ENCODE results near the gene VSIG8. TPM values are rescaled to one million over a fixed set of nuclear protein-coding genes. Genes with fewer than 3 reads are reported as not detected.

The VSIG8 gene
- total and polyA plus RNA-seq, 9 of the 15 experiments (the other 6 are each of a cell fraction or from before 2014, with no cell fraction given) = not detected

DNA sequence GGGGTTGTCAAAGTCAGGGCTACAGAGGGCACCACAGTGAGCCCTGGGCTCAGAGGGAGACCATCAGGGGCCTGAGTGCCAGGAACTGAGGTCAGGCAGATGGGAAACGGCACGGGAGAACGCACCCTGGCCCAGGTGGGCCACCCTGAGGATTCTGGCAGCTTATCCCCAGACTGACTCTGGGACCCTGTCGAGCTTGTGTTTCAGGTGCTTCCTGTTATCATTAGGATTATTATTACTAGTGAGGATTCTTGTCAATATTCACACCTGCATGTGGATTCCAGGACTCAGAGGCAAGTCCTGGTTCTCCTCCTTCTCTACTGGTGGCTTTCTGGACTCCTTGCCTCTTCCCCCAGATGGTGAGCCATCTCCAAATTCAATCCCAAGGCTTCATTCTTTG, 15.2 kb downstream of the VSIG8 start:
- no peaks in the 10 kb centered on the region for H4K20me1 ChIP-seq (replicated peaks; ENCODE audit: control insufficient read depth, insufficient read depth, low read length)
- in situ Hi-C loops (cut with MboI) (no loop called here), intact Hi-C loops (cut with micrococcal nuclease) (no loop called here)
- no peaks in the 10 kb centered on the region for H3K79me2 ChIP-seq (ENCODE audit: control insufficient read depth, insufficient read depth, low read length)
- DNase-seq (ENCODE audit: extremely low read depth in 1 of 4, low spot score in 3 of 4) (no peak), FAIRE-seq (no peak), ATAC-seq (no peak)
- no peak overlapping the region for H2AFZ ChIP-seq (ENCODE audit: low read depth, low read length)
- H3K27me3 ChIP-seq (ENCODE audit: control insufficient read depth in 2 of 2, insufficient read depth in 2 of 2, low read length in 2 of 2) = peaks cover 15 to 33% of the 10 kb centered on the region in 2 experiments; a peak in 3 of 5 replicates
- no TSS peak for BruUV-seq (replicated peaks)
- no peaks in the 10 kb centered on the region for H3K9me3 ChIP-seq (replicated peaks; ENCODE audit: control insufficient read depth, insufficient read depth, low read depth, low read length)
- peaks cover 3% of the 10 kb centered on the region for H3K9me1 ChIP-seq (ENCODE audit: control insufficient read depth, insufficient read depth, low read length)
- H3K27ac ChIP-seq (ENCODE audit: extremely low read depth, low read depth, low read length) = no peak overlapping the region
- H3K4me3 ChIP-seq = no peak overlapping the region
- no peak overlapping the region for H3K4me2 ChIP-seq (ENCODE audit: insufficient read depth, low read length)
- ChIA-PET POLR2A (no interaction called here), CTCF (ENCODE audit: low intra/inter-chr PET ratio) (no interaction called here)
- WGBS (ENCODE audit: insufficient coverage, low coverage, missing lambda C conversion rate) = 0% methylated on average over 4 of the region's 4 CpGs
- TF ChIP-seq ZNF174 (CRISPR knock-in tag; IDR thresholded peaks at IDR 0.05) (no peak), FOXA3 (CRISPR knock-in tag; conservative IDR thresholded peaks at IDR 0.05 in 1 of 2, IDR thresholded peaks at IDR 0.05 in 1 of 2) (no peak), ZEB2 (IDR thresholded peaks at IDR 0.05) (no peak), ZNF644 (tag; IDR thresholded peaks at IDR 0.05; ENCODE audit: low read depth) (no peak), NFATC3 (IDR thresholded peaks at IDR 0.05) (no peak), ETV1 (tag; conservative IDR thresholded peaks at IDR 0.05; ENCODE audit: low read depth) (no peak), SMAD1 (IDR thresholded peaks at IDR 0.05; ENCODE audit: low read depth, low read length, partially characterized antibody) (no peak), LCOR (CRISPR knock-in tag; IDR thresholded peaks at IDR 0.05) (no peak), ZNF311 (CRISPR knock-in tag; IDR thresholded peaks at IDR 0.05) (no peak), JUN (IDR thresholded peaks at IDR 0.05; ENCODE audit: borderline replicate concordance, low read depth, low read length) (no peak), JUN (CRISPR knock-in tag; IDR thresholded peaks at IDR 0.05; ENCODE audit: borderline replicate concordance) (no peak), ERF (CRISPR knock-in tag; IDR thresholded peaks at IDR 0.05) (no peak), BACH1 (tag; IDR thresholded peaks at IDR 0.05) (no peak)
- TF ChIP-seq, protein P1, sequence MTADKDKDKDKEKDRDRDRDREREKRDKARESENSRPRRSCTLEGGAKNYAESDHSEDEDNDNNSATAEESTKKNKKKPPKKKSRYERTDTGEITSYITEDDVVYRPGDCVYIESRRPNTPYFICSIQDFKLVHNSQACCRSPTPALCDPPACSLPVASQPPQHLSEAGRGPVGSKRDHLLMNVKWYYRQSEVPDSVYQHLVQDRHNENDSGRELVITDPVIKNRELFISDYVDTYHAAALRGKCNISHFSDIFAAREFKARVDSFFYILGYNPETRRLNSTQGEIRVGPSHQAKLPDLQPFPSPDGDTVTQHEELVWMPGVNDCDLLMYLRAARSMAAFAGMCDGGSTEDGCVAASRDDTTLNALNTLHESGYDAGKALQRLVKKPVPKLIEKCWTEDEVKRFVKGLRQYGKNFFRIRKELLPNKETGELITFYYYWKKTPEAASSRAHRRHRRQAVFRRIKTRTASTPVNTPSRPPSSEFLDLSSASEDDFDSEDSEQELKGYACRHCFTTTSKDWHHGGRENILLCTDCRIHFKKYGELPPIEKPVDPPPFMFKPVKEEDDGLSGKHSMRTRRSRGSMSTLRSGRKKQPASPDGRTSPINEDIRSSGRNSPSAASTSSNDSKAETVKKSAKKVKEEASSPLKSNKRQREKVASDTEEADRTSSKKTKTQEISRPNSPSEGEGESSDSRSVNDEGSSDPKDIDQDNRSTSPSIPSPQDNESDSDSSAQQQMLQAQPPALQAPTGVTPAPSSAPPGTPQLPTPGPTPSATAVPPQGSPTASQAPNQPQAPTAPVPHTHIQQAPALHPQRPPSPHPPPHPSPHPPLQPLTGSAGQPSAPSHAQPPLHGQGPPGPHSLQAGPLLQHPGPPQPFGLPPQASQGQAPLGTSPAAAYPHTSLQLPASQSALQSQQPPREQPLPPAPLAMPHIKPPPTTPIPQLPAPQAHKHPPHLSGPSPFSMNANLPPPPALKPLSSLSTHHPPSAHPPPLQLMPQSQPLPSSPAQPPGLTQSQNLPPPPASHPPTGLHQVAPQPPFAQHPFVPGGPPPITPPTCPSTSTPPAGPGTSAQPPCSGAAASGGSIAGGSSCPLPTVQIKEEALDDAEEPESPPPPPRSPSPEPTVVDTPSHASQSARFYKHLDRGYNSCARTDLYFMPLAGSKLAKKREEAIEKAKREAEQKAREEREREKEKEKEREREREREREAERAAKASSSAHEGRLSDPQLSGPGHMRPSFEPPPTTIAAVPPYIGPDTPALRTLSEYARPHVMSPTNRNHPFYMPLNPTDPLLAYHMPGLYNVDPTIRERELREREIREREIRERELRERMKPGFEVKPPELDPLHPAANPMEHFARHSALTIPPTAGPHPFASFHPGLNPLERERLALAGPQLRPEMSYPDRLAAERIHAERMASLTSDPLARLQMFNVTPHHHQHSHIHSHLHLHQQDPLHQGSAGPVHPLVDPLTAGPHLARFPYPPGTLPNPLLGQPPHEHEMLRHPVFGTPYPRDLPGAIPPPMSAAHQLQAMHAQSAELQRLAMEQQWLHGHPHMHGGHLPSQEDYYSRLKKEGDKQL (CRISPR knock-in tag; IDR thresholded peaks at IDR 0.05; ENCODE audit: borderline replicate concordance) = no peak
- TF ChIP-seq, protein P2, sequence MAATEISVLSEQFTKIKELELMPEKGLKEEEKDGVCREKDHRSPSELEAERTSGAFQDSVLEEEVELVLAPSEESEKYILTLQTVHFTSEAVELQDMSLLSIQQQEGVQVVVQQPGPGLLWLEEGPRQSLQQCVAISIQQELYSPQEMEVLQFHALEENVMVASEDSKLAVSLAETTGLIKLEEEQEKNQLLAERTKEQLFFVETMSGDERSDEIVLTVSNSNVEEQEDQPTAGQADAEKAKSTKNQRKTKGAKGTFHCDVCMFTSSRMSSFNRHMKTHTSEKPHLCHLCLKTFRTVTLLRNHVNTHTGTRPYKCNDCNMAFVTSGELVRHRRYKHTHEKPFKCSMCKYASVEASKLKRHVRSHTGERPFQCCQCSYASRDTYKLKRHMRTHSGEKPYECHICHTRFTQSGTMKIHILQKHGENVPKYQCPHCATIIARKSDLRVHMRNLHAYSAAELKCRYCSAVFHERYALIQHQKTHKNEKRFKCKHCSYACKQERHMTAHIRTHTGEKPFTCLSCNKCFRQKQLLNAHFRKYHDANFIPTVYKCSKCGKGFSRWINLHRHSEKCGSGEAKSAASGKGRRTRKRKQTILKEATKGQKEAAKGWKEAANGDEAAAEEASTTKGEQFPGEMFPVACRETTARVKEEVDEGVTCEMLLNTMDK (IDR thresholded peaks at IDR 0.05; ENCODE audit: borderline replicate concordance, insufficient read depth, low read depth, low read length, poor library complexity, severe bottlenecking) = no peak
- no peaks in the 10 kb centered on the region for H3K4me1 ChIP-seq (replicated peaks in 1 of 2; ENCODE audit: control insufficient read depth in 2 of 2, insufficient read depth in 2 of 2, low read length in 2 of 2)
- H3K9ac ChIP-seq (ENCODE audit: insufficient read depth in 1 of 2, low read depth in 2 of 2, low read length in 2 of 2) = no peak overlapping the region
- H3K36me3 ChIP-seq (ENCODE audit: control insufficient read depth, insufficient read depth, low read length) = no peaks in the 10 kb centered on the region

All from K562 (cell line).